Mesenchymal stem cell (in vitro differentiated cells and primary cell): ENCODE results near the gene MAPKAPK2. TPM values are rescaled to one million over a fixed set of nuclear protein-coding genes. Genes with fewer than 3 reads are reported as not detected.
A peak's percentile ranks its signal among the peaks of the same experiment; 100 is the strongest.

Source experiments
- DNase-seq: peaks from one replicate; pipeline ENCODE4 v3.0.0-alpha.2; 2013
- H2AFZ ChIP-seq: one replicate; pipeline ENCODE4 v1.6.1; 2013; ENCODE audit warnings: low read depth, mild to moderate bottlenecking, control low read depth, inconsistent platforms, low read length, moderate library complexity
- H2AK5ac ChIP-seq: 2 replicates; pipeline ENCODE4 v1.6.1; 2013; ENCODE audit warnings: low read length, moderate library complexity, mild to moderate bottlenecking, inconsistent platforms; ENCODE audit not compliant: severe bottlenecking
- H2BK120ac ChIP-seq: one replicate; pipeline ENCODE4 v1.6.1; 2013; ENCODE audit warnings: low read depth, mild to moderate bottlenecking, inconsistent platforms, low read length, moderate library complexity
- H2BK12ac ChIP-seq, 2 experiments: one replicate each; pipeline ENCODE4 v1.6.1; 2013; ENCODE audit warnings: inconsistent platforms in 2 of 2, low read length in 2 of 2, mild to moderate bottlenecking in 2 of 2, moderate library complexity in 2 of 2, control low read depth in 1 of 2
- H2BK15ac ChIP-seq: one replicate; pipeline ENCODE4 v1.6.1; 2013; ENCODE audit warnings: mild to moderate bottlenecking, low read depth, inconsistent platforms; ENCODE audit not compliant: poor library complexity, severe bottlenecking
- H2BK5ac ChIP-seq: 2 replicates; pipeline ENCODE4 v1.6.1; 2013; ENCODE audit warnings: low read depth, mild to moderate bottlenecking, low read length, control low read depth, inconsistent platforms; ENCODE audit not compliant: poor library complexity, severe bottlenecking
- H3K14ac ChIP-seq, 2 experiments: one replicate each; pipeline ENCODE4 v1.6.1; 2013; ENCODE audit warnings: inconsistent platforms in 2 of 2, low read length in 2 of 2, control low read depth in 1 of 2, mild to moderate bottlenecking in 1 of 2, moderate library complexity in 1 of 2
- H3K18ac ChIP-seq, 2 experiments: one replicate each; pipeline ENCODE4 v1.6.1; 2013; ENCODE audit warnings: inconsistent platforms in 2 of 2, low read length in 2 of 2, control low read depth in 1 of 2, low read depth in 1 of 2, mild to moderate bottlenecking in 1 of 2
- H3K23ac ChIP-seq, 2 experiments: one replicate each; pipeline ENCODE4 v1.6.1; 2013; ENCODE audit warnings: inconsistent platforms in 2 of 2, low read length in 2 of 2, mild to moderate bottlenecking in 2 of 2, moderate library complexity in 2 of 2, control low read depth in 1 of 2
- H3K27ac ChIP-seq: 2 replicates; pipeline ENCODE4 v1.5.1; 2013; ENCODE audit warnings: mild to moderate bottlenecking, moderate library complexity, low read length, control low read depth, inconsistent platforms; ENCODE audit not compliant: poor library complexity, severe bottlenecking
- H3K27me3 ChIP-seq, 2 experiments: 2 replicates each; pipeline versions ENCODE4 v1.6.1 to v1.7.0; 2013; ENCODE audit warnings: low read length in 2 of 2, mild to moderate bottlenecking in 2 of 2, moderate library complexity in 2 of 2, control low read depth in 1 of 2, inconsistent platforms in 1 of 2; ENCODE audit not compliant: control insufficient read depth in 1 of 2, insufficient read depth in 1 of 2
- H3K36me3 ChIP-seq, 2 experiments: 2 replicates each; pipeline versions ENCODE4 v1.6.1 to v1.7.0; 2013; ENCODE audit warnings: low read length in 2 of 2, control low read depth in 1 of 2, inconsistent platforms in 1 of 2, low read depth in 1 of 2, mild to moderate bottlenecking in 1 of 2; ENCODE audit not compliant: insufficient read depth in 2 of 2, control insufficient read depth in 1 of 2
- H3K4ac ChIP-seq, 2 experiments: one replicate each; pipeline ENCODE4 v1.6.1; 2013; ENCODE audit warnings: inconsistent platforms in 2 of 2, low read length in 2 of 2, mild to moderate bottlenecking in 2 of 2, moderate library complexity in 2 of 2, control low read depth in 1 of 2, low read depth in 1 of 2
- H3K4me1 ChIP-seq: 2 replicates; pipeline ENCODE4 v1.6.1; 2013; ENCODE audit warnings: low read depth, low read length, control low read depth; ENCODE audit not compliant: control insufficient read depth, insufficient read depth
- H3K4me2 ChIP-seq: 2 replicates; pipeline ENCODE4 v1.6.1; 2013; ENCODE audit warnings: low read length, mild to moderate bottlenecking, inconsistent platforms; ENCODE audit not compliant: poor library complexity, severe bottlenecking
- H3K4me3 ChIP-seq, 2 experiments: 2 replicates each; pipeline versions ENCODE4 v1.5.1 to v1.7.0; 2013; ENCODE audit warnings: low read length in 2 of 2, mild to moderate bottlenecking in 2 of 2, control low read depth in 1 of 2, low read depth in 1 of 2; ENCODE audit not compliant: insufficient read depth in 1 of 2
- H3K79me1 ChIP-seq: replicated peaks from 2 replicates; pipeline ENCODE4 v1.6.1; 2013; ENCODE audit warnings: mild to moderate bottlenecking, control low read depth, low read length, inconsistent platforms; ENCODE audit not compliant: poor library complexity, severe bottlenecking
- H3K9ac ChIP-seq: 2 replicates; pipeline ENCODE4 v1.7.0; 2013; ENCODE audit warnings: mild to moderate bottlenecking, low read length, moderate library complexity
- H3K9me3 ChIP-seq: 2 replicates; pipeline ENCODE4 v1.7.0; 2013; ENCODE audit warnings: mild to moderate bottlenecking, low read length; ENCODE audit not compliant: control insufficient read depth
- H4K8ac ChIP-seq: one replicate; pipeline ENCODE4 v1.6.1; 2013; ENCODE audit warnings: inconsistent platforms, mild to moderate bottlenecking, low read length, moderate library complexity
- H4K91ac ChIP-seq: one replicate; pipeline ENCODE4 v1.6.1; 2013; ENCODE audit warnings: mild to moderate bottlenecking, low read length, inconsistent platforms
- WGBS: methylation state at CpG from one replicate; pipeline ENCODE4 v1.1.7; 2013; ENCODE audit warnings: mixed read lengths; 5-methylcytosine and 5-hydroxymethylcytosine counted together
- small RNA-seq: library from polyadenylated mRNA; stranded (forward); fragments of <200 nt; extraction: miRNeasy Mini kit (QIAGEN cat#:217004); gene quantifications from one replicate; pipeline ENCODE3, GENCODE V24; 2013; ENCODE audit warnings: low read depth

Gene MAPKAPK2

DNA sequence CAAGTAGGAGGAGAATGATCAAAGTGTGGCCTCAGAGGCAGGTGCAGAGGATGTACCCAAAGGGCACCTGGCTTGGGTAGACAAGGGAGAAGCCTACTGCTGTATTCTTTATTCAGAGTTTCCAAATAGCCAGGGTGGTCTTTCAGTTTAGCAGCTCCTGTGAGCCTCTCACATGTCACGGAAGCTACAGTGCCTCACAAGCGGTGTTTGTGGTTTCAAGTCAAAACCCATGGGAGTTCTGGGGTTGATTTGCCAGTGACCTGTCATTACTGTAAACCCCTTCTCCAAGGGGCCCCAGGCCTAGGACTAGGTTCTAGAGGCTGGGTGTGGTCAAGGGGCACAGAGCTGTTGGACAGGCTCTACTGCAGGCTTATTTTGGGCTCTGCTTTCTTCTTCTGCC, 97.7 kb downstream of the MAPKAPK2 start:
- Histone ChIP-seq H3K36me3 (no peaks in the 10 kb centered on the region), H2AFZ (no peak overlapping the region), H3K4me3 (no peak overlapping the region), H2BK120ac (no peak overlapping the region), H3K23ac (no peak overlapping the region), H4K91ac (no peak overlapping the region), H3K79me1 (no peaks in the 10 kb centered on the region), H4K8ac (no peak overlapping the region), H2AK5ac (no peak overlapping the region), H2BK12ac (no peak overlapping the region), H3K9ac (no peak overlapping the region), H3K4me2 (no peak overlapping the region), H3K18ac (no peak overlapping the region), H3K27me3 (peaks cover 9 to 15% of the 10 kb centered on the region in 2 experiments), H2BK5ac (no peak overlapping the region), H3K4me1 (no peaks in the 10 kb centered on the region), H3K14ac (no peak overlapping the region), H2BK15ac (no peak overlapping the region), H3K27ac (no peak overlapping the region), H3K4ac (no peak overlapping the region), H3K9me3 (no peaks in the 10 kb centered on the region)
- DNase-seq = no peak
- 97% methylated on average over 2 of the region's 2 CpGs for WGBS

DNA sequence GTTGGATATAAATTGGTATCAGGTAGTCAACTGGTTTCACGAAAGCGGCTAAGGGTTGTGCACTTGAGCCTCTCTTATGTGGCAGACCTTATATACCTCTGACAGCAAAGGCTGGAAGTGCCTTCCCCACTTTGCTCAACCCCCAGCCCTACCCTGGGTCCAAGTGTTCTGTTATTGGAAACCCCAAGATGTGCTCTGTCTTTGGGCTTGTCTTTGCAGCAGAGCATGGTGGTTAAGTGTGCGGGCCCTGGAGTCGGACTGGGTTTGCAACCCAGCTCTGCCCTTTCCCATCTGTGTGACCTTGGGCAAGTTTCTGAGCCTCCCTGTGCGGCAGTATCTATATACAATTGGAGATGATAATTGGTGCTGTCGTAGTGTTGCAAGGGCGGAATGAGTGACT, 98.8 kb downstream of the MAPKAPK2 start:
- no peak overlapping the region for H3K23ac ChIP-seq
- no peak overlapping the region for H2BK120ac ChIP-seq
- no peaks in the 10 kb centered on the region for H3K4me1 ChIP-seq
- no peak overlapping the region for H4K8ac ChIP-seq
- no peak overlapping the region for H3K4ac ChIP-seq
- no peak overlapping the region for H2AFZ ChIP-seq
- H3K14ac ChIP-seq = no peak overlapping the region
- peak overlapping the region in 1 of 2 experiments; percentile 28 for H2BK12ac ChIP-seq
- no peak for DNase-seq
- no peak overlapping the region for H3K27ac ChIP-seq
- WGBS = 91% methylated on average over 5 of the region's 7 CpGs
- no peak overlapping the region for H3K9ac ChIP-seq
- no peak overlapping the region for H3K4me2 ChIP-seq
- H2BK15ac ChIP-seq = no peak overlapping the region
- no peak overlapping the region for H3K4me3 ChIP-seq
- no peak overlapping the region for H3K18ac ChIP-seq
- no peaks in the 10 kb centered on the region for H3K36me3 ChIP-seq
- H3K27me3 ChIP-seq = peaks cover 13 to 16% of the 10 kb centered on the region in 2 experiments
- no peak overlapping the region for H2AK5ac ChIP-seq
- H3K79me1 ChIP-seq = no peaks in the 10 kb centered on the region
- no peaks in the 10 kb centered on the region for H3K9me3 ChIP-seq
- H4K91ac ChIP-seq = no peak overlapping the region
- no peak overlapping the region for H2BK5ac ChIP-seq

Small RNAs within 50 kb of the gene (small RNA-seq; reads per million reads assigned to genes)
- gene RF00019 = not detected
